AG04449 (cell line): ENCODE results near the gene DDX4.
"Not testable (repeated sequence)": the region's sequence is repeated elsewhere in the genome, so short reads cannot be mapped to it uniquely, and the experiment has no call there.

Source experiments
- CTCF ChIA-PET: fragments of 350-600 bp; formaldehyde crosslinking; extraction: SDS; loops from one replicate; lab custom pipeline; 2021; ENCODE audit warnings: antibody characterized with exemption; lab: Yijun Ruan, JAX
- POLR2A ChIA-PET: fragments of 400-600, 350-600 bp; formaldehyde crosslinking; extraction: SDS; loops from one replicate; lab custom pipeline; 2020; ENCODE audit warnings: antibody characterized with exemption, inconsistent platforms; lab: Yijun Ruan, JAX
- DNase-seq: peaks from one replicate; pipeline ENCODE4 v3.0.0-alpha.2; 2010; ENCODE audit warnings: low read depth, low spot score
- H3K4me3 ChIP-seq: 2 replicates; pipeline ENCODE4 v1.5.1; 2011; ENCODE audit warnings: low read depth, mild to moderate bottlenecking, control low read depth, low read length
- TF ChIP-seq, protein P1 (sequence below): IDR thresholded peaks from one replicate; pipeline ENCODE4 v1.5.1; 2011; ENCODE audit warnings: mild to moderate bottlenecking, moderate library complexity, low read length, control low read depth, inconsistent platforms; ENCODE audit not compliant: insufficient read depth; ENCODE audit errors: missing control alignments

The DDX4 gene

DNA sequence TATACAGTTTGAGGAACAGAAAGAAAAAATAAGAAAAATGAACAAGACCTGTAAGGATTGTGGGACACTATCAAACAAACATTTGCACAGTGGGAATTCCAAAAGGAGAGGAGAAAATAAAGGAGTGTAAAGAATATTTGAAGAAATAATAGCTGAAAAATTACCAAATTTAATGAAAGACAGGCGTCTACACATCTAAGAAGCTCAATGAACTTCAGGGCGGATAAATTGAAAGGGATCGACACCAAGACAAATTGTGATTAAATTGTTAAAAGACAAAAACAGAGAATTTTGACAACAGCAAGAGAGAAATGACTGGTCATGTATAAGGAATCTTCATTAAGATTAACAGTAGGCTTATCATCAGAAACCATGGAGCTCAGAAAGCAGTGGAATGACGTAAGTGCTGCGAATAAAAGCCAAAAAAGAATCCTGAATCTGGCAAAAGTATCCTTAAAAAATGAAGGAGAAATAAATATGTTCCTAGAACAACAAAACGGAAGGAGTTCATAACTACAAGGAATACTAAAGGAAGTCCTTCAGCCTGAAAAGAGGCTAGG, 22.3 kb upstream of the DDX4 start:
- no peak overlapping the region for H3K4me3 ChIP-seq
- CTCF ChIA-PET = no interaction called here
- POLR2A ChIA-PET = no interaction called here
- DNase-seq = no peak
- TF ChIP-seq, protein P1, sequence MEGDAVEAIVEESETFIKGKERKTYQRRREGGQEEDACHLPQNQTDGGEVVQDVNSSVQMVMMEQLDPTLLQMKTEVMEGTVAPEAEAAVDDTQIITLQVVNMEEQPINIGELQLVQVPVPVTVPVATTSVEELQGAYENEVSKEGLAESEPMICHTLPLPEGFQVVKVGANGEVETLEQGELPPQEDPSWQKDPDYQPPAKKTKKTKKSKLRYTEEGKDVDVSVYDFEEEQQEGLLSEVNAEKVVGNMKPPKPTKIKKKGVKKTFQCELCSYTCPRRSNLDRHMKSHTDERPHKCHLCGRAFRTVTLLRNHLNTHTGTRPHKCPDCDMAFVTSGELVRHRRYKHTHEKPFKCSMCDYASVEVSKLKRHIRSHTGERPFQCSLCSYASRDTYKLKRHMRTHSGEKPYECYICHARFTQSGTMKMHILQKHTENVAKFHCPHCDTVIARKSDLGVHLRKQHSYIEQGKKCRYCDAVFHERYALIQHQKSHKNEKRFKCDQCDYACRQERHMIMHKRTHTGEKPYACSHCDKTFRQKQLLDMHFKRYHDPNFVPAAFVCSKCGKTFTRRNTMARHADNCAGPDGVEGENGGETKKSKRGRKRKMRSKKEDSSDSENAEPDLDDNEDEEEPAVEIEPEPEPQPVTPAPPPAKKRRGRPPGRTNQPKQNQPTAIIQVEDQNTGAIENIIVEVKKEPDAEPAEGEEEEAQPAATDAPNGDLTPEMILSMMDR = no peak

DNA sequence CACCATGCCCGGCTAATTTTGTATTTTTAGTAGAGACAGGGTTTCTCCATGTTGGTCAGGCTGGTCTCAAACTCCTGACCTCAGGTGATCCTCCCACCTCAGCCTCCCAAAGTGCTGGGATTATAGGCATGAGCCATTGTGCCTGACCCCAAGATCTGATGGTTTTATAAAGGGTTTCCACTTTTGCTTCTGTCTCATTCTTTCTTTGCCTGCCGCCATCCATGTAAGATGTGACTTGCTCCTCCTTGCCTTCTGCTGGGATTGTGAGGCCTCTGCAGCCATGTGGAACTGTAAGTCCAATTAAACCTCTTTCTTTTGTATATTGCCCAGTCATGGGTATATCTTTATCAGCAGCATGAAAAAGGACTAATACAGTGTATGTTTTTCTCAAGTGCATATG, 18.8 kb upstream of the DDX4 start:
- CTCF ChIA-PET, DNase-seq, POLR2A ChIA-PET, H3K4me3 ChIP-seq: not testable (repeated sequence)

- ChIA-PET CTCF (interaction anchor here (0.7 kb wide), 1 partner anchor 467 kb away, joined by 3 read pairs; no protein-coding TSS in a partner anchor), POLR2A (interaction anchor here (0.6 kb wide), 1 partner anchor 14 kb away, joined by 3 read pairs; no protein-coding TSS in a partner anchor)
- DNase-seq = no peak
- TF ChIP-seq, protein P1 = no peak
- H3K4me3 ChIP-seq = no peak overlapping the region
Observed at GRCh38 chr5:55720188-55720703, 17.6 kb upstream of the DDX4 start.

- no peak overlapping the region for H3K4me3 ChIP-seq
- no peak for DNase-seq
- CTCF ChIA-PET = no interaction called here
- POLR2A ChIA-PET = no interaction called here
- TF ChIP-seq, protein P1 = no peak
Observed at GRCh38 chr5:55724281-55724680, 13.6 kb upstream of the DDX4 start.

GRCh38 chr5:55731848-55732247, 6.0 kb upstream of the DDX4 start:
- DNase-seq = no peak
- ChIA-PET POLR2A (no interaction called here), CTCF (no interaction called here)
- H3K4me3 ChIP-seq = no peak overlapping the region
- TF ChIP-seq, protein P1 = no peak

DNA sequence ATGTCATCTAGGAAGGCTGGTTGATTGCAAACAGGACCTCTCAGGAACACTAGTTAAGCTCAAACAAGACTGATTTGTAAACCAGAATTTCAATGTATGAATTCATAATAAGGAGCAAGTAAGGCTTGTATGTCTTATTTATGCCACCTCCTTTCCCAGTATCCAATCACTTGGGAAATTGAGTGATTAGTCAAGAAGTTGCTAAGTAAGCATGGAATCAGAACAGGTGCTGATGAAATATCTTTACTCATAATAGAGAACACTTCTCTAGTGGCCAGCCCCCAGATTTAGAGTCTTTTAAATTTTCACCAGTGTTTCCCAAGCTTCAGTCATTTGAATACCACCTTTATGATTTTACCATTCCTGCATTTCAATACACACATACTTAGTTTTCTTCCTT, 5.3 kb upstream of the DDX4 start:
- TF ChIP-seq, protein P1 = no peak
- DNase-seq = no peak
- ChIA-PET POLR2A (no interaction called here), CTCF (no interaction called here)
- no peak overlapping the region for H3K4me3 ChIP-seq

- H3K4me3 ChIP-seq = no peak overlapping the region
- POLR2A ChIA-PET = no interaction called here
- no peak for DNase-seq
- TF ChIP-seq, protein P1 = no peak
- CTCF ChIA-PET = no interaction called here
Observed at GRCh38 chr5:55734658-55735057, 3.2 kb upstream of the DDX4 start.
